Neural progenitor cell (in vitro differentiated cells): ENCODE results near the gene C20orf96. TPM values are rescaled to one million over a fixed set of nuclear protein-coding genes. Genes with fewer than 3 reads are reported as not detected.

Experiments
- DNase-seq: peaks from one replicate; pipeline ENCODE4 v3.0.0-alpha.2; 2016; ENCODE audit warnings: low spot score
- H2AFZ ChIP-seq: fragments of 200-600 bp; sonication (generic); replicated peaks from 2 replicates; pipeline ENCODE4 v1.6.1; 2016; ENCODE audit warnings: antibody characterized with exemption
- H3F3A ChIP-seq: fragments of 200-600 bp; sonication (generic); 2 replicates; pipeline ENCODE4 v1.6.1; 2016; ENCODE audit warnings: antibody characterized with exemption, low read depth
- H3K27ac ChIP-seq: fragments of 200-600 bp; sonication (generic); 2 replicates; pipeline ENCODE4 v1.5.1; 2016; ENCODE audit warnings: mild to moderate bottlenecking
- H3K27me3 ChIP-seq: fragments of 200-600 bp; sonication (generic); 2 replicates; pipeline ENCODE4 v1.6.1; 2016; ENCODE audit warnings: mild to moderate bottlenecking, moderate library complexity
- H3K36me3 ChIP-seq: fragments of 200-600 bp; sonication (generic); 2 replicates; pipeline ENCODE4 v1.5.1; 2016
- H3K4me1 ChIP-seq: fragments of 200-600 bp; sonication (generic); 2 replicates; pipeline ENCODE4 v1.6.1; 2016; ENCODE audit warnings: mixed run types
- H3K4me2 ChIP-seq: fragments of 200-600 bp; sonication (generic); 2 replicates; pipeline ENCODE4 v1.6.1; 2016
- H3K4me3 ChIP-seq: fragments of 200-600 bp; sonication (generic); 2 replicates; pipeline ENCODE4 v1.5.1; 2016
- H3K79me2 ChIP-seq: fragments of 200-600 bp; sonication (generic); 2 replicates; pipeline ENCODE4 v1.6.1; 2016; ENCODE audit warnings: low read depth
- H3K9ac ChIP-seq: fragments of 200-600 bp; sonication (generic); 2 replicates; pipeline ENCODE4 v1.6.1; 2016
- H3K9me3 ChIP-seq: fragments of 200-600 bp; sonication (generic); 2 replicates; pipeline ENCODE4 v1.5.1; 2016; ENCODE audit warnings: low read depth
- H4K20me1 ChIP-seq: fragments of 200-600 bp; sonication (generic); 2 replicates; pipeline ENCODE4 v1.6.1; 2016; ENCODE audit warnings: low read depth
- H3K27ac Mint-ChIP-seq: 3 replicates; pipeline ENCODE4 v1.8.0; 2021; ENCODE audit warnings: mixed read lengths
- H3K27me3 Mint-ChIP-seq: 2 replicates; pipeline ENCODE4 v1.8.0; 2022; ENCODE audit warnings: low read depth, mild to moderate bottlenecking, inconsistent platforms, moderate library complexity, mixed read lengths; ENCODE audit not compliant: insufficient read depth
- H3K36me3 Mint-ChIP-seq: 3 replicates; pipeline ENCODE4 v1.8.0; 2021; ENCODE audit warnings: mixed read lengths
- H3K4me1 Mint-ChIP-seq: 3 replicates; pipeline ENCODE4 v1.8.0; 2021; ENCODE audit warnings: mixed read lengths
- H3K4me3 Mint-ChIP-seq: 3 replicates; pipeline ENCODE4 v1.8.0; 2021; ENCODE audit warnings: mild to moderate bottlenecking, moderate library complexity, mixed read lengths
- H3K9me3 Mint-ChIP-seq: 3 replicates; pipeline ENCODE4 v1.8.0; 2020; ENCODE audit warnings: mixed read lengths
- EZH2 ChIP-seq: fragments of 200-600 bp; sonication (generic); IDR thresholded peaks from 2 replicates; pipeline ENCODE4 v1.6.1; 2017; ENCODE audit warnings: antibody characterized with exemption, mild to moderate bottlenecking, moderate library complexity
- EZH2phosphoT487 ChIP-seq: fragments of 200-600 bp; sonication (generic); IDR thresholded peaks from 2 replicates; pipeline ENCODE4 v1.6.1; 2017; ENCODE audit warnings: antibody characterized with exemption
- total RNA-seq: library from RNA; depleted of rRNA; stranded (reverse); fragments of >200 nt; gene quantifications from 2 replicates; pipeline ENCODE4 v1.2.3, GENCODE V29; 2015; ENCODE audit warnings: low replicate concordance
- TF ChIP-seq, protein P1 (sequence below): fragments of 200-600 bp; sonication (generic); IDR thresholded peaks from 2 replicates; pipeline ENCODE4 v1.5.1; 2017; ENCODE audit warnings: antibody characterized with exemption, mild to moderate bottlenecking

The C20orf96 gene
- total RNA-seq, 1 donor from 2014 or later = 6.0 TPM

DNA sequence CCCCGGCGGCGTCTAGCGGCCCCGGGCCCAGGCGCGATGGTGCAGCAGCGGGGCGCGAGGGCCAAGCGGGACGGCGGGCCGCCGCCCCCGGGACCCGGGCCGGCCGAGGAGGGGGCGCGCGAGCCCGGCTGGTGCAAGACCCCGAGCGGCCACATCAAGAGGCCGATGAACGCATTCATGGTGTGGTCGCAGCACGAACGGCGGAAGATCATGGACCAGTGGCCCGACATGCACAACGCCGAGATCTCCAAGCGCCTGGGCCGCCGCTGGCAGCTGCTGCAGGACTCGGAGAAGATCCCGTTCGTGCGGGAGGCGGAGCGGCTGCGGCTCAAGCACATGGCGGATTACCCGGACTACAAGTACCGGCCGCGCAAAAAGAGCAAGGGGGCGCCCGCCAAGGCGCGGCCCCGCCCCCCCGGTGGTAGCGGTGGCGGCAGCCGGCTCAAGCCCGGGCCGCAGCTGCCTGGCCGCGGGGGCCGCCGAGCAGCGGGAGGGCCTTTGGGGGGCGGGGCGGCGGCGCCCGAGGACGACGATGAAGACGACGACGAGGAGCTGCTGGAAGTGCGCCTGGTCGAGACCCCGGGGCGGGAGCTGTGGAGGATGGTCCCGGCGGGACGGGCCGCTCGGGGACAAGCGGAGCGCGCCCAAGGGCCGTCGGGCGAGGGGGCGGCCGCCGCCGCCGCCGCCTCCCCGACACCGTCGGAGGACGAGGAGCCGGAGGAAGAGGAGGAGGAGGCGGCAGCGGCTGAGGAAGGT, 35.5 kb upstream of the C20orf96 start:
- H3K4me1 ChIP-seq = peaks cover 27% of the 10 kb centered on the region
- peak overlapping the region; percentile 97 for H3K4me3 ChIP-seq
- Mint-ChIP-seq H3K4me3 (peak overlapping the region; percentile 94), H3K36me3 (peaks cover 21% of the 10 kb centered on the region), H3K27ac (no peak overlapping the region), H3K4me1 (peaks cover 48% of the 10 kb centered on the region), H3K9me3 (peaks cover 2% of the 10 kb centered on the region), H3K27me3 (peaks cover 11% of the 10 kb centered on the region)
- peaks cover 38% of the 10 kb centered on the region for H4K20me1 ChIP-seq
- H3K4me2 ChIP-seq = peak overlapping the region; percentile 80
- peaks cover 61% of the 10 kb centered on the region for H3F3A ChIP-seq
- peak; percentile 92 for DNase-seq
- TF ChIP-seq EZH2phosphoT487 (no peak), EZH2 (no peak)
- TF ChIP-seq, protein P1, sequence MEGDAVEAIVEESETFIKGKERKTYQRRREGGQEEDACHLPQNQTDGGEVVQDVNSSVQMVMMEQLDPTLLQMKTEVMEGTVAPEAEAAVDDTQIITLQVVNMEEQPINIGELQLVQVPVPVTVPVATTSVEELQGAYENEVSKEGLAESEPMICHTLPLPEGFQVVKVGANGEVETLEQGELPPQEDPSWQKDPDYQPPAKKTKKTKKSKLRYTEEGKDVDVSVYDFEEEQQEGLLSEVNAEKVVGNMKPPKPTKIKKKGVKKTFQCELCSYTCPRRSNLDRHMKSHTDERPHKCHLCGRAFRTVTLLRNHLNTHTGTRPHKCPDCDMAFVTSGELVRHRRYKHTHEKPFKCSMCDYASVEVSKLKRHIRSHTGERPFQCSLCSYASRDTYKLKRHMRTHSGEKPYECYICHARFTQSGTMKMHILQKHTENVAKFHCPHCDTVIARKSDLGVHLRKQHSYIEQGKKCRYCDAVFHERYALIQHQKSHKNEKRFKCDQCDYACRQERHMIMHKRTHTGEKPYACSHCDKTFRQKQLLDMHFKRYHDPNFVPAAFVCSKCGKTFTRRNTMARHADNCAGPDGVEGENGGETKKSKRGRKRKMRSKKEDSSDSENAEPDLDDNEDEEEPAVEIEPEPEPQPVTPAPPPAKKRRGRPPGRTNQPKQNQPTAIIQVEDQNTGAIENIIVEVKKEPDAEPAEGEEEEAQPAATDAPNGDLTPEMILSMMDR = no peak
- H3K79me2 ChIP-seq = peaks cover 62% of the 10 kb centered on the region
- H3K9ac ChIP-seq = peak overlapping the region; percentile 31
- peak overlapping the region; percentile 92 for H3K27ac ChIP-seq
- H3K36me3 ChIP-seq = no peaks in the 10 kb centered on the region
- no peaks in the 10 kb centered on the region for H3K9me3 ChIP-seq
- H2AFZ ChIP-seq = no peak overlapping the region
- H3K27me3 ChIP-seq = no peaks in the 10 kb centered on the region

DNA sequence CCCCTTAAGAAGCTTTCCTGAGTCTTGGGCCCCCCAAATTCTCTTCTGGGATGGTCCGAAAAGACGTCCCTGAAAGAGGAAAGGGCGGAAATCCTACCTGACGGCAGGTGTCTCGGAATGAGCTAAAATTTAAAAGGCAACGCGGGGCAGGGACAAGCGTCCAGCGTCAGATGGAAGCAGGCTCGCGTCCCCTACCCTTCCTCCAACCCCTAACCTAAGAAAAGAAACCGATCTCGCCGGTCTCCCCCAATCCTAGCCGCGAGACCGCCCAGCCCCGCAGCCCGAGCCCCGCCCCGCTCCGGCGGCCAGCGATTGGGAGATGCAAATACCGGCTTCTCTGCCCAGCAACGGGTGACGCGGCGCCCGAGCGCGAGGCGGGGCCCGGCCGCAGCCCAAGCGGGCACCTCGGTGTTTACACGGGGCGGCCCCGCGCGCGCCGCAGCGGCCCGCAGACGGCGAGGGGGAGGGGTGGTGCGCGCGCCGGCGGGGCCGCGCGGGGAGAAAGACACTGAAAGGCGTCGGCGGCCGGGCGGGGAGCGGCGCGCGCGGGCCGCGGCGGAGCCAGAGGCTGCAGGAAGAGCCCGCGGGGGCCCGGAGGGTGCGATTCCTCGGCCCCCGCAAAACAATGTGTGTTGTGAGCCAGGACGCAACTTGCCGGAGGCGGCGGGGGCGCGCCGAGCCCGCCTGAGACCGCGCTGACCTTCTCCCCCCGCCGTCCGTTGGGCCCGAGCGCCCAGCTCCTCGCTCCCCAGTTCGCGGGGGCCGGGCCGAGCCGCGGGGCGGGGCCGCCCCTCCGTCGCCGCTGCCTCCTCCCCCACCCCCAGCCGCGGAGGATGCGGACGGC, 34.7 kb upstream of the C20orf96 start, which contains the start of gene SOX12:
Gene SOX12, plus strand, starts transcription at position 508 of the 844 bp plus-strand sequence. CDS start 373 bp downstream, outside the sequence.
- peaks cover 2% of the 10 kb centered on the region for H3K9me3 Mint-ChIP-seq
- Histone ChIP-seq H3K36me3 (no peaks in the 10 kb centered on the region), H3K27me3 (no peaks in the 10 kb centered on the region), H3K9me3 (no peaks in the 10 kb centered on the region), H2AFZ (peak within 1 kb of the TSS; percentile 54), H3K4me1 (peaks cover 25% of the 10 kb centered on the region), H3K4me2 (peak within 1 kb of the TSS; percentile 83), H3K27ac (peak within 1 kb of the TSS; percentile 92), H3K79me2 (peaks cover 54% of the 10 kb centered on the region), H3F3A (peaks cover 53% of the 10 kb centered on the region), H3K9ac (peak within 1 kb of the TSS; percentile 52), H4K20me1 (peaks cover 30% of the 10 kb centered on the region), H3K4me3 (peak within 1 kb of the TSS; percentile 97)
- H3K4me3 Mint-ChIP-seq = peak within 1 kb of the TSS; percentile 96
- peak; percentile 98 for DNase-seq
- H3K27ac Mint-ChIP-seq = peak within 1 kb of the TSS; percentile 92
- TF ChIP-seq EZH2 (no peak), EZH2phosphoT487 (no peak)
- TF ChIP-seq, protein P1 = no peak
- peaks cover 8% of the 10 kb centered on the region for H3K27me3 Mint-ChIP-seq
- peaks cover 26% of the 10 kb centered on the region for H3K36me3 Mint-ChIP-seq
- H3K4me1 Mint-ChIP-seq = peaks cover 45% of the 10 kb centered on the region

DNA sequence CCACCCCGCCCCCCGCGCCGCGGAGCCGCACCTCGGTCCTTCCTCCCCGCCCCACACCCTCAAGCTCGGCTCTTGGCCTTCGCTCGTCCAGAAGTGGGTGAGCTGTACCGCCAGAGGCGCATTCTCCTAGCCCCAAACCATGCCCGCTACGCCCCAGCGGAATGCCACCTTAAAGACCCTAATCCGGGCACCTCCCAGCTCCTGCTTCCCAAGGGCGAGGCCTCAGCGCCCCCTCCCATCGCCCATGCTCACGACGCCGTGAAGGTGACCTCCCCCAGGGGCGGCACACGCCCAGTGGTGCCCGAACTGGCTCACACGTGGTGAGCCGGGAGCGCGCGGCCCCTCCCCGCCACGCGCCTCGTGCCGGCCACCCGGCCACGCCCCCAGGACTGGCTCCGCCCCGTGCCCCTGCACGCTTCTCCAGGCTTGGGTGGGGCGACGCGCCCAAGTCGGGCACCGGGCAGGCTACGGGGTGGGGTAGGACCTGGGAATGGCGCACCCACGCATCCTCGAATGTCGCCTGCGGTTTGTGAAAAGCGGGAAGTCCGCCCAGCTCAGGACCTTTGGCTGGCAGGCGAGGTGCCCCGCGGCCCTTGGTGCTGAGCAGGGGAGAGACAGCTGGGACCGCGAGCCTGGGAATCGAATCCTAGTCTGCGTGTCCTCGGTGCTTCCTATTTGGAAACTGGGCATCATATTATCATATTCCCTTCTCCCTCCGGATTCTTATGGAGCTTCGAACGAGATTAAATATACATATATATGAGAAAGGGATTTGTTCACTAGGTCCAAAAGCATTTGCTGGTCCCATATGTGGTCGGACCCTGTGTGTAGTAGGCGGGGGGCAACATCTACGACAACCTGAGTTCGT, 33.9 kb upstream of the C20orf96 start:
- H3F3A ChIP-seq = peaks cover 45% of the 10 kb centered on the region
- peaks cover 9% of the 10 kb centered on the region for H3K27me3 Mint-ChIP-seq
- H3K27me3 ChIP-seq = no peaks in the 10 kb centered on the region
- no peaks in the 10 kb centered on the region for H3K9me3 ChIP-seq
- peaks cover 40% of the 10 kb centered on the region for H3K4me1 Mint-ChIP-seq
- no peaks in the 10 kb centered on the region for H3K36me3 ChIP-seq
- H3K36me3 Mint-ChIP-seq = peaks cover 29% of the 10 kb centered on the region
- peaks cover 16% of the 10 kb centered on the region for H3K4me1 ChIP-seq
- peak overlapping the region; percentile 54 for H2AFZ ChIP-seq
- H3K9ac ChIP-seq = no peak overlapping the region
- peaks cover 21% of the 10 kb centered on the region for H4K20me1 ChIP-seq
- peak; percentile 93 for DNase-seq
- peak overlapping the region; percentile 92 for H3K27ac Mint-ChIP-seq
- peaks cover 2% of the 10 kb centered on the region for H3K9me3 Mint-ChIP-seq
- H3K27ac ChIP-seq = peak overlapping the region; percentile 85
- H3K4me3 Mint-ChIP-seq = peak overlapping the region; percentile 96
- peak; percentile 39 for TF ChIP-seq EZH2phosphoT487
- TF ChIP-seq EZH2 = no peak
- TF ChIP-seq, protein P1 = peak; percentile 49
- H3K4me2 ChIP-seq = peak overlapping the region; percentile 83
- H3K79me2 ChIP-seq = peaks cover 45% of the 10 kb centered on the region
- peak overlapping the region; percentile 71 for H3K4me3 ChIP-seq
